Retinal pigment epithelial cell (primary cell): ENCODE measurements around the gene FGF4.
A peak's percentile ranks its signal among the peaks of the same experiment; 100 is the strongest.

Experiments
- DNase-seq: peaks from one replicate; pipeline ENCODE4 v3.0.0-alpha.2; 2010; ENCODE audit warnings: low read depth
- H3K4me3 ChIP-seq: 2 replicates; pipeline ENCODE4 v1.5.1; 2011; ENCODE audit warnings: mild to moderate bottlenecking, low read length, control low read depth, moderate library complexity
- CTCF ChIP-seq: conservative IDR thresholded peaks from 2 replicates; pipeline ENCODE4 v1.5.1; 2011; ENCODE audit warnings: low read depth, low read length, control low read depth, inconsistent platforms

Gene FGF4

GRCh38 chr11:69791276-69792180 lies 16.4 kb upstream of the FGF4 start:
- no peak overlapping the region for H3K4me3 ChIP-seq
- no peak for TF ChIP-seq CTCF
- peak; percentile 20 for DNase-seq

- H3K4me3 ChIP-seq, result no peak overlapping the region
- DNase-seq, result no peak
- no peak for TF ChIP-seq CTCF
Measured at GRCh38 chr11:69788956-69789355, 13.8 kb upstream of the FGF4 start.

- no peak for DNase-seq
- no peak overlapping the region for H3K4me3 ChIP-seq
- TF ChIP-seq CTCF, result no peak
Measured at GRCh38 chr11:69787906-69788305, 12.8 kb upstream of the FGF4 start.

DNA sequence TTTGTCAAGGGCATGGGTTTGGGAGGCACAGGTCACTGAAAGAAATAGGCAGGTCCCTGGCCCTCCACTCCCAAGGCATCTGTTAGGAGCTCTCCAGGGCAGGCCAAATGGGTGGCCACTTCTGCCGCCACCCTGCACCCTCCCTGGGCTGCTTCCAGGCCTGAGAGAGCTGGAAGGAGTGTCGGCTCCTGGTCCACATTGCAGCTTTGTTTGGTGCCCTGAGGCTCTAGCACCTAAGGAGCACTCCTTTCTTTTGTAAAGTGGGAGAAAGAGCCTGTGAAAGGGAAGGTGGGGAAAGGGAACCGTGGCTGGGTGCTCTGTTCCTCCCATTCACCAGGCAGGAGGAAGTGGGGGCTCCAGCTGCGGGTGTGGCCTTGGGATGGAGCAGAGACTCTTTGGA lies 12.3 kb upstream of the FGF4 start:
- no peak overlapping the region for H3K4me3 ChIP-seq
- no peak for TF ChIP-seq CTCF
- no peak for DNase-seq

GRCh38 chr11:69781241-69781640 lies 6.1 kb upstream of the FGF4 start:
- TF ChIP-seq CTCF, result no peak
- no peak for DNase-seq
- no peak overlapping the region for H3K4me3 ChIP-seq

DNA sequence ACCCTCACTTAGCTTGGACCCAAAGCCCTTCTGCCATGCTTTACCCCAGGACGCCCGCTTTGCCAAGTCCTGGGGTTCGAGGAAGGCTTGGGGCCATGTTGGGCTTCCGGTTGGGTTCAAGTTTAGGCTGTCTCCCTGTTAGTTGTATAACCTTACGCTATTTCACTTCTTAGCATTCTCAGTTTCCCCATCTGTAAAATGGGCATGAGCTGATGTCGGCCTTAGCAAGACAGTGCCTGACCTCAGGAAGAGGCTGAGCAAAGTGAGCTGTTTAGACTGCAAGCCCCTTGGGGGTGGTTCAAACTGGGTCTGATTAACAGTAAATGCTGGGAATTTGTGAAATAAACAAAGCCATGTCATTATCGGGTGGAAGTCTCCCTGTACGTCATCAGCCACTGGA lies 3.2 kb upstream of the FGF4 start:
- DNase-seq, result no peak
- no peak for TF ChIP-seq CTCF
- H3K4me3 ChIP-seq, result no peak overlapping the region
